Fibroblast of pulmonary artery (primary cell): ENCODE results near the gene URB1.

Source experiments
- DNase-seq: peaks from one replicate; pipeline ENCODE4 v3.0.0-alpha.2; 2010; ENCODE audit warnings: low read depth
- H3K4me3 ChIP-seq: replicated peaks from 2 replicates; pipeline ENCODE4 v1.5.1; 2011; ENCODE audit warnings: low read depth, mild to moderate bottlenecking, control low read depth, low read length, moderate library complexity
- CTCF ChIP-seq: IDR thresholded peaks from 2 replicates; pipeline ENCODE4 v1.5.1; 2011; ENCODE audit warnings: mild to moderate bottlenecking, control low read depth, low read length, inconsistent platforms; ENCODE audit errors: missing control alignments

URB1 gene

GRCh38 chr21:32389337-32390015 is 3.3 kb downstream of the URB1 start:
- DNase-seq, result no peak
- TF ChIP-seq CTCF, result no peak
- H3K4me3 ChIP-seq, result no peak overlapping the region

- no peak for TF ChIP-seq CTCF
- DNase-seq, result no peak
- H3K4me3 ChIP-seq, result no peak overlapping the region
Measured at GRCh38 chr21:32388306-32388705, 4.5 kb downstream of the URB1 start.

GRCh38 chr21:32387151-32387550 is 5.7 kb downstream of the URB1 start:
- TF ChIP-seq CTCF, result no peak
- H3K4me3 ChIP-seq, result no peak overlapping the region
- DNase-seq, result no peak

- TF ChIP-seq CTCF, result no peak
- no peak overlapping the region for H3K4me3 ChIP-seq
- no peak for DNase-seq
Measured at GRCh38 chr21:32386195-32386870, 6.5 kb downstream of the URB1 start.

GRCh38 chr21:32383812-32384211 is 9.0 kb downstream of the URB1 start:
- H3K4me3 ChIP-seq, result no peak overlapping the region
- DNase-seq, result no peak
- TF ChIP-seq CTCF, result no peak

GRCh38 chr21:32382108-32382644 is 10.6 kb downstream of the URB1 start:
- no peak for TF ChIP-seq CTCF
- peak; percentile 54 for DNase-seq
- H3K4me3 ChIP-seq, result no peak overlapping the region
